HFFc6 (cell line): Measurements from ENCODE around the gene GNAS. TPM values are rescaled to one million over a fixed set of nuclear protein-coding genes. Genes with fewer than 3 reads are reported as not detected.

Experiments used
- DNase-seq: peaks from one replicate; pipeline ENCODE4 v3.0.0-alpha.2; 2018
- H3K27ac Mint-ChIP-seq: 2 replicates; pipeline ENCODE4 v1.8.0; 2020; ENCODE audit warnings: mild to moderate bottlenecking, mixed read lengths
- H3K27me3 Mint-ChIP-seq: 2 replicates; pipeline ENCODE4 v1.8.0; 2021; ENCODE audit warnings: mild to moderate bottlenecking, moderate library complexity, mixed read lengths; ENCODE audit not compliant: insufficient read depth
- H3K36me3 Mint-ChIP-seq: 2 replicates; pipeline ENCODE4 v1.8.0; 2021; ENCODE audit warnings: low read depth, mixed read lengths
- H3K4me1 Mint-ChIP-seq: 2 replicates; pipeline ENCODE4 v1.8.0; 2020; ENCODE audit warnings: low read depth, mixed read lengths
- H3K4me3 Mint-ChIP-seq: 2 replicates; pipeline ENCODE4 v1.8.0; 2020; ENCODE audit warnings: mild to moderate bottlenecking, moderate library complexity, mixed read lengths
- H3K9me3 Mint-ChIP-seq: 2 replicates; pipeline ENCODE4 v1.8.0; 2020; ENCODE audit warnings: mild to moderate bottlenecking, mixed read lengths
- CTCF ChIP-seq: fragments of 200-600 bp; sonication (generic); IDR thresholded peaks from 2 replicates; pipeline ENCODE4 v1.5.0; 2021; ENCODE audit warnings: antibody characterized with exemption, mild to moderate bottlenecking
- total RNA-seq, 6 experiments: library from RNA; stranded (reverse); fragmentation: NEBNext Ultra II Directional; extraction: Animal tissue kit (Norgen Biotek cat#: 25700); gene quantifications; 2 replicates in 1 of 6; 3 replicates in 5 of 6; pipeline ENCODE4 v1.2.3, GENCODE V29; 2021

The GNAS gene
- total RNA-seq, 6 experiments from 2014 or later = 820 to 1,032 (median 914) TPM

GRCh38 chr20:58810116-58810878 lies 42.2 kb upstream of the GNAS start:
- Mint-ChIP-seq H3K4me3 (no peak overlapping the region), H3K9me3 (no peaks in the 10 kb centered on the region)

GRCh38 chr20:58810879-58811250 lies 41.7 kb upstream of the GNAS start:
- Mint-ChIP-seq H3K27ac (no peak overlapping the region), H3K4me1 (no peaks in the 10 kb centered on the region), H3K36me3 (no peaks in the 10 kb centered on the region), H3K27me3 (peaks cover 38% of the 10 kb centered on the region), H3K9me3 (no peaks in the 10 kb centered on the region), H3K4me3 (no peak overlapping the region)
- DNase-seq = no peak
- TF ChIP-seq CTCF = no peak

More at GRCh38 chr20:58810116-58810878, 42.2 kb upstream of the GNAS start:
- H3K27ac Mint-ChIP-seq = no peak overlapping the region
- no peaks in the 10 kb centered on the region for H3K4me1 Mint-ChIP-seq
- no peak for TF ChIP-seq CTCF
- no peak for DNase-seq
- H3K36me3 Mint-ChIP-seq = no peaks in the 10 kb centered on the region
- H3K27me3 Mint-ChIP-seq = peaks cover 43% of the 10 kb centered on the region

- H3K4me3 Mint-ChIP-seq = no peak overlapping the region
- no peak for TF ChIP-seq CTCF
- DNase-seq = no peak
- no peaks in the 10 kb centered on the region for H3K4me1 Mint-ChIP-seq
- no peaks in the 10 kb centered on the region for H3K36me3 Mint-ChIP-seq
- H3K27me3 Mint-ChIP-seq = peaks cover 33% of the 10 kb centered on the region
- no peak overlapping the region for H3K27ac Mint-ChIP-seq
- H3K9me3 Mint-ChIP-seq = no peaks in the 10 kb centered on the region
Observed at GRCh38 chr20:58811334-58811733, 41.2 kb upstream of the GNAS start.

GRCh38 chr20:58813369-58813768 lies 39.1 kb upstream of the GNAS start:
- Mint-ChIP-seq H3K27me3 (peaks cover 27% of the 10 kb centered on the region), H3K4me3 (no peak overlapping the region), H3K27ac (no peak overlapping the region), H3K9me3 (no peaks in the 10 kb centered on the region), H3K36me3 (peaks cover 5% of the 10 kb centered on the region; the same call in 1 of the 2 replicates), H3K4me1 (peaks cover 5% of the 10 kb centered on the region)
- no peak for DNase-seq
- no peak for TF ChIP-seq CTCF

GRCh38 chr20:58815448-58815847 lies 37.1 kb upstream of the GNAS start:
- Mint-ChIP-seq H3K4me1 (peaks cover 16% of the 10 kb centered on the region), H3K36me3 (peaks cover 10% of the 10 kb centered on the region), H3K9me3 (no peaks in the 10 kb centered on the region; the same call in 1 of the 2 replicates), H3K27me3 (peaks cover 16% of the 10 kb centered on the region), H3K4me3 (no peak overlapping the region), H3K27ac (no peak overlapping the region)
- DNase-seq = no peak
- no peak for TF ChIP-seq CTCF
